ENCODE measurements around the gene AP4M1. TPM values are rescaled to one million over a fixed set of nuclear protein-coding genes. Genes with fewer than 3 reads are reported as not detected.

The AP4M1 gene
- total and polyA plus RNA-seq, 9 of the 15 experiments (the other 6 are each of a cell fraction or from before 2014, with no cell fraction given) = 1.3 to 30.9 (median 14.1) TPM

DNA sequence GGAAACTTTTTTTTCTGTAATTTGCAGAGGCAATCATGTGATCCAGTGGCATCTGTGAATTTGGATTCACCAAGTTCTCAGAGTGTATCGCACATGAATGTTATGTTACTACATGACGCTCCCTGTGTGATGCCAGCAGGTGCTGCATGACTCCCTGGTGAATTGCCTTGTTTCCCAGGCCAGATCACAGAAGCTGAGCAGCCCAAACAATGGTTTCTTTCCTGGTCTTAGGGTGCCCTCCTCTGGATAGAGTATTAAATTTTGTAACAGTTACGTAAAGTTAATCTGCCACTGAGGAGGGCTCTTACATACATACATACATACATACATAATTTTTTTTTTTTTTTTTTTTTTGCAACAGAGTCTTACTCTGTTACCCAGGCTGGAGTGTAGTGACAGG, 48.2 kb upstream of the AP4M1 start:
- Histone ChIP-seq H2AFZ (ENCODE audit: low read depth, low read length) (no peak overlapping the region), H3K27me3 (ENCODE audit: control insufficient read depth in 2 of 2, insufficient read depth in 2 of 2, low read length in 2 of 2) (no peaks in the 10 kb centered on the region), H3K9me3 (replicated peaks; ENCODE audit: control insufficient read depth, insufficient read depth, low read depth, low read length) (0 out of 2 replicates have a peak, but pooled peaks cover 2% of the 10 kb centered on the region), H3K9ac (ENCODE audit: insufficient read depth in 1 of 2, low read depth in 2 of 2, low read length in 2 of 2) (no peak overlapping the region), H3K4me2 (ENCODE audit: insufficient read depth, low read length) (no peak overlapping the region), H4K20me1 (replicated peaks; ENCODE audit: control insufficient read depth, insufficient read depth, low read length) (no peaks in the 10 kb centered on the region), H3K4me3 (no peak overlapping the region), H3K9me1 (ENCODE audit: control insufficient read depth, insufficient read depth, low read length) (no peaks in the 10 kb centered on the region), H3K27ac (ENCODE audit: extremely low read depth, low read depth, low read length) (no peak overlapping the region), H3K79me2 (ENCODE audit: control insufficient read depth, insufficient read depth, low read length) (peaks cover 10% of the 10 kb centered on the region), H3K4me1 (replicated peaks in 1 of 2; ENCODE audit: control insufficient read depth in 2 of 2, insufficient read depth in 2 of 2, low read length in 2 of 2) (peaks cover 3 to 14% of the 10 kb centered on the region in 2 experiments; a peak in 3 of 5 replicates), H3K36me3 (ENCODE audit: control insufficient read depth, insufficient read depth, low read length) (peaks cover 19% of the 10 kb centered on the region; the same call in 2 of the 3 replicates)
- in situ Hi-C loops (cut with MboI) = no loop called here
- ATAC-seq (peak; percentile 27), DNase-seq (ENCODE audit: extremely low read depth in 1 of 4, low spot score in 3 of 4) (peak in 3 of 4 experiments; percentile 49 to 63 (median 58)), FAIRE-seq (peak; percentile 59)
- ChIA-PET CTCF (ENCODE audit: low intra/inter-chr PET ratio) (interaction anchor here (0.6 to 2.0 kb wide), 7 partner anchors 53 to 687 kb away, joined by 3 to 13 read pairs (median 5); no protein-coding TSS in a partner anchor), POLR2A (interaction anchor here (0.7 to 1.7 kb wide), 2 partner anchors 14 to 138 kb away, joined by 3 to 7 read pairs; no protein-coding TSS in a partner anchor)
- WGBS (ENCODE audit: insufficient coverage, low coverage, missing lambda C conversion rate) = 66% methylated on average over 3 of the region's 3 CpGs
- intact Hi-C loops (cut with micrococcal nuclease) = loop anchor here (2.0 to 5.0 kb wide), 2 partner anchors 58 to 141 kb away; no protein-coding TSS in a partner anchor
- no TSS peak for BruUV-seq (replicated peaks)
- TF ChIP-seq TAL1 (IDR thresholded peaks at IDR 0.05) (no peak), RAD21 (CRISPR knock-in tag; conservative IDR thresholded peaks at IDR 0.05 in 1 of 2, IDR thresholded peaks at IDR 0.05 in 1 of 2) (peak; percentile 57 to 66), KAT2B (IDR thresholded peaks at IDR 0.05; ENCODE audit: low read depth, low read length) (no peak), ZNF384 (IDR thresholded peaks at IDR 0.05; ENCODE audit: low read depth, low read length) (peak; percentile 32; the same call in 1 of the 2 replicates), SP1 (CRISPR knock-in tag; IDR thresholded peaks at IDR 0.05) (0 out of 2 replicates have a peak, but pooled peaks have one; percentile 39)
- TF ChIP-seq, protein P1, sequence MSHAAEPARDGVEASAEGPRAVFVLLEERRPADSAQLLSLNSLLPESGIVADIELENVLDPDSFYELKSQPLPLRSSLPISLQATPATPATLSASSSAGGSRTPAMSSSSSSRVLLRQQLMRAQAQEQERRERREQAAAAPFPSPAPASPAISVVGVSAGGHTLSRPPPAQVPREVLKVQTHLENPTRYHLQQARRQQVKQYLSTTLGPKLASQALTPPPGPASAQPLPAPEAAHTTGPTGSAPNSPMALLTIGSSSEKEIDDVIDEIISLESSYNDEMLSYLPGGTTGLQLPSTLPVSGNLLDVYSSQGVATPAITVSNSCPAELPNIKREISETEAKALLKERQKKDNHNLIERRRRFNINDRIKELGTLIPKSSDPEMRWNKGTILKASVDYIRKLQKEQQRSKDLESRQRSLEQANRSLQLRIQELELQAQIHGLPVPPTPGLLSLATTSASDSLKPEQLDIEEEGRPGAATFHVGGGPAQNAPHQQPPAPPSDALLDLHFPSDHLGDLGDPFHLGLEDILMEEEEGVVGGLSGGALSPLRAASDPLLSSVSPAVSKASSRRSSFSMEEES (CRISPR knock-in tag; IDR thresholded peaks at IDR 0.05) = peak; percentile 44; the same call in 1 of the 2 replicates
- TF ChIP-seq, protein P2, sequence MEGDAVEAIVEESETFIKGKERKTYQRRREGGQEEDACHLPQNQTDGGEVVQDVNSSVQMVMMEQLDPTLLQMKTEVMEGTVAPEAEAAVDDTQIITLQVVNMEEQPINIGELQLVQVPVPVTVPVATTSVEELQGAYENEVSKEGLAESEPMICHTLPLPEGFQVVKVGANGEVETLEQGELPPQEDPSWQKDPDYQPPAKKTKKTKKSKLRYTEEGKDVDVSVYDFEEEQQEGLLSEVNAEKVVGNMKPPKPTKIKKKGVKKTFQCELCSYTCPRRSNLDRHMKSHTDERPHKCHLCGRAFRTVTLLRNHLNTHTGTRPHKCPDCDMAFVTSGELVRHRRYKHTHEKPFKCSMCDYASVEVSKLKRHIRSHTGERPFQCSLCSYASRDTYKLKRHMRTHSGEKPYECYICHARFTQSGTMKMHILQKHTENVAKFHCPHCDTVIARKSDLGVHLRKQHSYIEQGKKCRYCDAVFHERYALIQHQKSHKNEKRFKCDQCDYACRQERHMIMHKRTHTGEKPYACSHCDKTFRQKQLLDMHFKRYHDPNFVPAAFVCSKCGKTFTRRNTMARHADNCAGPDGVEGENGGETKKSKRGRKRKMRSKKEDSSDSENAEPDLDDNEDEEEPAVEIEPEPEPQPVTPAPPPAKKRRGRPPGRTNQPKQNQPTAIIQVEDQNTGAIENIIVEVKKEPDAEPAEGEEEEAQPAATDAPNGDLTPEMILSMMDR (IDR thresholded peaks at IDR 0.05 in 2 of 3, conservative IDR thresholded peaks at IDR 0.05 in 1 of 3; ENCODE audit: insufficient read depth in 2 of 3, low read depth in 1 of 3, low read length in 3 of 3) = peak; percentile 31 to 72 (median 40); a peak in 3 of 6 replicates
- TF ChIP-seq, protein P3, sequence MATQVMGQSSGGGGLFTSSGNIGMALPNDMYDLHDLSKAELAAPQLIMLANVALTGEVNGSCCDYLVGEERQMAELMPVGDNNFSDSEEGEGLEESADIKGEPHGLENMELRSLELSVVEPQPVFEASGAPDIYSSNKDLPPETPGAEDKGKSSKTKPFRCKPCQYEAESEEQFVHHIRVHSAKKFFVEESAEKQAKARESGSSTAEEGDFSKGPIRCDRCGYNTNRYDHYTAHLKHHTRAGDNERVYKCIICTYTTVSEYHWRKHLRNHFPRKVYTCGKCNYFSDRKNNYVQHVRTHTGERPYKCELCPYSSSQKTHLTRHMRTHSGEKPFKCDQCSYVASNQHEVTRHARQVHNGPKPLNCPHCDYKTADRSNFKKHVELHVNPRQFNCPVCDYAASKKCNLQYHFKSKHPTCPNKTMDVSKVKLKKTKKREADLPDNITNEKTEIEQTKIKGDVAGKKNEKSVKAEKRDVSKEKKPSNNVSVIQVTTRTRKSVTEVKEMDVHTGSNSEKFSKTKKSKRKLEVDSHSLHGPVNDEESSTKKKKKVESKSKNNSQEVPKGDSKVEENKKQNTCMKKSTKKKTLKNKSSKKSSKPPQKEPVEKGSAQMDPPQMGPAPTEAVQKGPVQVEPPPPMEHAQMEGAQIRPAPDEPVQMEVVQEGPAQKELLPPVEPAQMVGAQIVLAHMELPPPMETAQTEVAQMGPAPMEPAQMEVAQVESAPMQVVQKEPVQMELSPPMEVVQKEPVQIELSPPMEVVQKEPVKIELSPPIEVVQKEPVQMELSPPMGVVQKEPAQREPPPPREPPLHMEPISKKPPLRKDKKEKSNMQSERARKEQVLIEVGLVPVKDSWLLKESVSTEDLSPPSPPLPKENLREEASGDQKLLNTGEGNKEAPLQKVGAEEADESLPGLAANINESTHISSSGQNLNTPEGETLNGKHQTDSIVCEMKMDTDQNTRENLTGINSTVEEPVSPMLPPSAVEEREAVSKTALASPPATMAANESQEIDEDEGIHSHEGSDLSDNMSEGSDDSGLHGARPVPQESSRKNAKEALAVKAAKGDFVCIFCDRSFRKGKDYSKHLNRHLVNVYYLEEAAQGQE (IDR thresholded peaks at IDR 0.05; ENCODE audit: borderline replicate concordance) = peak; percentile 59; the same call in 1 of the 2 replicates
- TF ChIP-seq, protein P3 (CRISPR knock-in tag; IDR thresholded peaks at IDR 0.05; ENCODE audit: low read depth) = no peak

All from K562 (cell line).